PFSK-1 (cell line): ENCODE data around the gene ALDOA.

ENCODE experiments used
- FOXP2 ChIP-seq: optimal IDR thresholded peaks from 2 replicates; pipeline ENCODE3; 2011; ENCODE audit warnings: borderline replicate concordance, control low read depth, inconsistent platforms; ENCODE audit not compliant: insufficient read depth; ENCODE audit errors: extremely low read length, extremely low read depth
- POLR2AphosphoS5 ChIP-seq: IDR thresholded peaks from 2 replicates; pipeline ENCODE4 v1.6.1; 2012; ENCODE audit warnings: low read depth, mild to moderate bottlenecking, control low read depth, low read length, moderate library complexity
- REST ChIP-seq, 2 experiments: IDR thresholded peaks; 2 replicates each; pipeline versions ENCODE4 v1.6.1 to v1.8.0; 2011 to 2012; ENCODE audit warnings: low read depth in 2 of 2, low read length in 2 of 2, control low read depth in 1 of 2, inconsistent platforms in 1 of 2, mild to moderate bottlenecking in 1 of 2, moderate library complexity in 1 of 2; ENCODE audit not compliant: insufficient read depth in 1 of 2
- SIN3A ChIP-seq: IDR thresholded peaks from 2 replicates; pipeline ENCODE4 v1.6.1; 2012; ENCODE audit warnings: mild to moderate bottlenecking, low read length, moderate library complexity, borderline replicate concordance; ENCODE audit not compliant: insufficient read depth
- TAF1 ChIP-seq: IDR thresholded peaks from 2 replicates; pipeline ENCODE4 v1.6.1; 2012; ENCODE audit warnings: low read length, control low read depth, borderline replicate concordance; ENCODE audit not compliant: insufficient read depth

The ALDOA gene

GRCh38 chr16:30070490-30070889 is 4.9 kb downstream of the ALDOA start:
- no peak for TF ChIP-seq FOXP2
- no peak for TF ChIP-seq TAF1
- no peak for TF ChIP-seq POLR2AphosphoS5

DNA sequence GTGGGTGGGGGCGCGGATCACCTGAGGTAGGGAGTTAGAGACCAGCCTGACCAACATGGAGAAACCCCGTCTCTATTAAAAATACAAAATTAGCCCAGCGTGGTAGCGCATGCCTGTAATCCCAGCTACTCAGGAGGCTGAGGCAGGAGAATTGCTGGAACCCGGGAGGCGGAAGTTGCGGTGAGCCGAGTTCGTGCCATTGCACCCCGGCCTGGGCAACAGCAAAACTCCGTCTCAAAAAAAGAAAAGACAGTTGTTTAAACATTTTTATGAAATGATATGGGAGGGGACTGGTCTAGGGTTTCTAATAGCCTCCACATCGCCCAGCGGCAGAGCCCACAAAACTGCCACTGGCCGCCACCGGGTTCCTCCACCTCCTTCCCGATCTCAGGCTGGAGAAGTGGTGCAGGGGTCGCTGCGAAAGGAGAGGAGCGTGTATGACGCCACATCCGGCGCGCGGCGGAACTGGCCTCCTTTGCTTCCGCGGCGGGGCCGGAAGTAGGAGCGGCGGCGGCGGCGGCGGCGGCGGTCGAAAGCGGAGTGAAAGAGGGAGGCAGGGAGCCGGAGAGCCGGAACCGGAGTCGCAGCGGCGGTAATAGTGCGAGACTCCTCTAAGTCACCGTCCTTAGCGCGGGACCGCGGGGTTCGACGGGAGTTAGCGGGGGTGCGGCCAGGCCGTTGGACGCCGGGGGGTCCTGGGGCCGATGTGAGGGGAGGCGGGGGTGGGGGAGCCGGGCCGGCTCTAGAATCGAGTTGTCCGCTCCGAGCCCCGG is 10.1 kb downstream of the ALDOA start, which contains the start of gene PPP4C:
Gene PPP4C (plus strand): TSS at position 492 of the 773 bp plus-strand sequence. CDS start 384 bp downstream, outside the sequence.
- peak; percentile 94 for TF ChIP-seq POLR2AphosphoS5
- no peak for TF ChIP-seq SIN3A
- TF ChIP-seq TAF1 = peak; percentile 91
- no peak; a peak in 1 of 4 replicates for TF ChIP-seq REST (IDR thresholded peaks at IDR 0.05; ENCODE audit: insufficient read depth in 1 of 2, low read depth in 2 of 2, low read length in 2 of 2)
- peak; percentile 48 for TF ChIP-seq FOXP2

GRCh38 chr16:30076276-30076791 is 10.8 kb downstream of the ALDOA start:
- TF ChIP-seq REST (IDR thresholded peaks at IDR 0.05; ENCODE audit: insufficient read depth in 1 of 2, low read depth in 2 of 2, low read length in 2 of 2) (no peak), TAF1 (no peak), POLR2AphosphoS5 (no peak), FOXP2 (no peak), SIN3A (no peak)

DNA sequence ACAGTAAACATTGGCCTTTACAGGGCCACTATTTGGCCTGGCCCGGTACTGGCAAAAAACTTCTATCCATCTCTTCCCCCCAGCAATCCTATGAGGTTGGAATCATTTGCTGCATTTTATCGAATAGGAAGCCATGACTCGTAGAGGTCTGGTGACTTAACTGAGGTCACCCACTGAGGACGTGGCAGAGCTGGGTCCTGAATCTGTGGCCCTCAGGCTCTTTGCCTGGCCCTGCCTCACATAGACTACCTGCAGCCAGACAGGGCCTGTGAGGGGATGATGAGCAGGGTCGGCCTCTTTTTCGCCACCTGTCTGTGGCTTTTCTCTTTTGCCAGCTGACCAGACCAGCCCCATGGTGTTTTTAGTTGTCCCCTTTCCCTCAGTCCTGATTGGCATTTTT is 12.1 kb downstream of the ALDOA start:
- TF ChIP-seq FOXP2 (no peak), REST (IDR thresholded peaks at IDR 0.05; ENCODE audit: insufficient read depth in 1 of 2, low read depth in 2 of 2, low read length in 2 of 2) (no peak), POLR2AphosphoS5 (no peak), TAF1 (no peak), SIN3A (no peak)

DNA sequence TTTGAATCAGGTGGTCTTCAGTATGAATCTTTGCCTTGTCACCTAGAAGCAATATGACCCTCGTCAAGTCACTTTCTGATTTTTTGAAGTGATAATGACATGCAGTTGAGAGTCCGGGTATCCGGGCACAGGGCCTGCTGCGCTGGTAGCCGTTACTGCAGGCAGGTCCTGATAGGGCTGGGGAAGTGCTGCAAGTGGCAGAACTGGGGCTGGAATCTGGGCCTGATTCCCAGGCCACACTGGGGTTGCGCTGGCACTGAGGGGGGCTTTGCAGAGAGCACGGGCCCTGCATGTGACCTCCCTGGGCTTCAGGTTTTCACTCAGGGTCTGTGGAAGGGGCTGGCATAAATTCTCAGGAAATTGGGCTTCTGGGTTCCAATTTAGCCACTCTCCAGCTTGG is 13.2 kb downstream of the ALDOA start:
- TF ChIP-seq POLR2AphosphoS5 (no peak), REST (IDR thresholded peaks at IDR 0.05; ENCODE audit: insufficient read depth in 1 of 2, low read depth in 2 of 2, low read length in 2 of 2) (no peak), TAF1 (no peak), SIN3A (no peak), FOXP2 (no peak)
